Panc1 (cell line): ENCODE results near the gene CIITA. TPM values are rescaled to one million over a fixed set of nuclear protein-coding genes. Genes with fewer than 3 reads are reported as not detected.

Experiments used
- ATAC-seq: fragments of 200-7000 bp; cut with Tn5 transposase; 2 replicates; pipeline ENCODE4 v1.9.1; 2020; ENCODE audit warnings: mild to moderate bottlenecking, moderate library complexity
- BruUV-seq: library from RNA; stranded (reverse); fragments of 400-500 nt; replicated peaks from 2 replicates; lab custom pipeline; 2021; lab: Mats Ljungman, UMichigan
- CTCF ChIA-PET: fragments of 300-600 bp; sonication (Branson Sonifier 250); formaldehyde crosslinking; loops from one replicate; lab custom pipeline; 2022; ENCODE audit warnings: antibody characterized with exemption; lab: Charles Lee
- POLR2A ChIA-PET: fragments of 300-600 bp; sonication (Branson Sonifier 250); formaldehyde crosslinking; loops from one replicate; lab custom pipeline; 2022; ENCODE audit warnings: antibody characterized with exemption; lab: Charles Lee
- DNase-seq: peaks from one replicate; pipeline ENCODE4 v3.0.0-alpha.2; 2010; ENCODE audit warnings: low read depth, low spot score
- H3K27ac ChIP-seq: 2 replicates; pipeline ENCODE4 v1.5.1; 2011; ENCODE audit warnings: mild to moderate bottlenecking, low read length, inconsistent platforms
- H3K27me3 ChIP-seq: fragments of 200-500 bp; sonication (Bioruptor generic); 2 replicates; pipeline ENCODE4 v1.6.0; 2014; ENCODE audit warnings: low read length, inconsistent platforms; ENCODE audit not compliant: control insufficient read depth, insufficient read depth
- H3K36me3 ChIP-seq: fragments of 200-500 bp; sonication (Bioruptor generic); 2 replicates; pipeline ENCODE4 v1.5.1; 2014; ENCODE audit warnings: inconsistent platforms, mild to moderate bottlenecking, low read length, moderate library complexity; ENCODE audit not compliant: control insufficient read depth, insufficient read depth
- H3K4me1 ChIP-seq: 2 replicates; pipeline ENCODE4 v1.5.1; 2011; ENCODE audit warnings: inconsistent platforms, mild to moderate bottlenecking, low read length, moderate library complexity; ENCODE audit not compliant: control insufficient read depth, insufficient read depth
- H3K4me3 ChIP-seq, 2 experiments: 2 replicates each; pipeline ENCODE4 v1.5.1; 2011 to 2012; ENCODE audit warnings: low read depth in 2 of 2, low read length in 2 of 2, mild to moderate bottlenecking in 2 of 2, inconsistent platforms in 1 of 2, moderate library complexity in 1 of 2
- H3K9me3 ChIP-seq: fragments of 200-500 bp; sonication (Bioruptor generic); 2 replicates; pipeline ENCODE4 v1.5.1; 2014; ENCODE audit warnings: low read depth, mild to moderate bottlenecking, inconsistent platforms, low read length, moderate library complexity; ENCODE audit not compliant: control insufficient read depth, insufficient read depth
- CTCF ChIP-seq: fragments of 450-650 bp; IDR thresholded peaks from 2 replicates; pipeline ENCODE4 v1.5.1; 2017; ENCODE audit warnings: mild to moderate bottlenecking
- POLR2AphosphoS5 ChIP-seq: IDR thresholded peaks from 2 replicates; pipeline ENCODE4 v1.6.1; 2012; ENCODE audit warnings: mild to moderate bottlenecking, low read depth, low read length, moderate library complexity
- REST ChIP-seq, 2 experiments: IDR thresholded peaks; 2 replicates each; pipeline ENCODE4 v1.6.1; 2011 to 2012; ENCODE audit warnings: low read depth in 2 of 2, control low read depth in 1 of 2, low read length in 1 of 2, mild to moderate bottlenecking in 1 of 2, moderate library complexity in 1 of 2; ENCODE audit not compliant: insufficient read depth in 1 of 2
- SIN3A ChIP-seq: IDR thresholded peaks from 2 replicates; pipeline ENCODE4 v1.6.1; 2012; ENCODE audit warnings: low read depth, mild to moderate bottlenecking, low read length, moderate library complexity, borderline replicate concordance; ENCODE audit not compliant: insufficient read depth
- TCF7L2 ChIP-seq: IDR thresholded peaks from 2 replicates; pipeline ENCODE4 v1.6.1; 2011; ENCODE audit warnings: mild to moderate bottlenecking, low read depth, low read length, inconsistent platforms
- in situ Hi-C: cut with HindIII; loops from 2 replicates; pipeline ENCODE4 v1.10.0; 2016; ENCODE audit warnings: low sequenced_read_pairs, low pct_unique_long_range_greater_than_20kb
- intact Hi-C: fragments of 100-400 bp; cut with micrococcal nuclease; formaldehyde crosslinking; loops from one replicate; pipeline ENCODE4 v1.10.0; 2022; ENCODE audit not compliant: unreplicated experiment
- total RNA-seq: library from RNA; stranded (reverse); gene quantifications from one replicate; pipeline ENCODE4 v1.2.1, GENCODE V29; 2021; ENCODE audit not compliant: unreplicated experiment

Gene CIITA
- total RNA-seq, 1 experiment from 2014 or later = 0.41 TPM

- no TSS peak for BruUV-seq
- DNase-seq (no peak), ATAC-seq (no peak)
- TF ChIP-seq SIN3A (no peak), REST (IDR thresholded peaks at IDR 0.05; ENCODE audit: insufficient read depth in 1 of 2, low read depth in 2 of 2, low read length in 1 of 2) (no peak), TCF7L2 (no peak), POLR2AphosphoS5 (no peak), CTCF (no peak)
- in situ Hi-C loops = no loop called here
- ChIA-PET POLR2A (no interaction called here), CTCF (no interaction called here)
- no peak overlapping the region for H3K4me3 ChIP-seq
- H3K36me3 ChIP-seq = no peaks in the 10 kb centered on the region
- H3K9me3 ChIP-seq = no peaks in the 10 kb centered on the region
- intact Hi-C loops = no loop called here
- H3K27ac ChIP-seq = no peak overlapping the region
- H3K27me3 ChIP-seq = peaks cover 40% of the 10 kb centered on the region
- H3K4me1 ChIP-seq = no peaks in the 10 kb centered on the region
Measured at GRCh38 chr16:10880594-10881452, 3.8 kb downstream of the CIITA start.

GRCh38 chr16:10881479-10882030 is 4.6 kb downstream of the CIITA start:
- H3K27me3 ChIP-seq = peaks cover 36% of the 10 kb centered on the region

More at GRCh38 chr16:10881479-10882030, 4.6 kb downstream of the CIITA start:
- ChIA-PET CTCF (no interaction called here), POLR2A (no interaction called here)
- no TSS peak for BruUV-seq
- TF ChIP-seq CTCF (no peak), SIN3A (no peak), TCF7L2 (no peak), POLR2AphosphoS5 (no peak), REST (IDR thresholded peaks at IDR 0.05; ENCODE audit: insufficient read depth in 1 of 2, low read depth in 2 of 2, low read length in 1 of 2) (no peak)
- Histone ChIP-seq H3K27ac (no peak overlapping the region), H3K4me1 (no peaks in the 10 kb centered on the region), H3K9me3 (no peaks in the 10 kb centered on the region), H3K4me3 (no peak overlapping the region), H3K36me3 (no peaks in the 10 kb centered on the region)
- intact Hi-C loops (no loop called here), in situ Hi-C loops (no loop called here)
- ATAC-seq (no peak), DNase-seq (no peak)
